ENCODE measurements around the gene D2HGDH. TPM values are rescaled to one million over a fixed set of nuclear protein-coding genes. Genes with fewer than 3 reads are reported as not detected.

Gene D2HGDH
- total and polyA plus RNA-seq, 2 experiments from 2014 or later, result 3.7 to 17.3 TPM

GRCh38 chr2:241728627-241729026, 5.8 kb upstream of the D2HGDH start:
- Histone ChIP-seq H3K27ac (ENCODE audit: low read depth) (no peak overlapping the region), H3K36me3 (ENCODE audit: insufficient read depth) (no peaks in the 10 kb centered on the region), H3K4me3 (no peak overlapping the region), H4K20me1 (replicated peaks; ENCODE audit: insufficient read depth) (peaks cover 4% of the 10 kb centered on the region), H3F3A (replicated peaks; ENCODE audit: low read depth) (0 out of 2 replicates have a peak, but pooled peaks cover 2% of the 10 kb centered on the region), H3K27me3 (ENCODE audit: insufficient read depth) (no peaks in the 10 kb centered on the region), H2AFZ (no peak overlapping the region), H3K4me2 (no peak overlapping the region), H3K4me1 (ENCODE audit: insufficient read depth) (no peaks in the 10 kb centered on the region; the same call in 1 of the 2 replicates), H3K9me2 (ENCODE audit: insufficient read depth) (no peaks in the 10 kb centered on the region), H3K79me2 (replicated peaks; ENCODE audit: insufficient read depth) (no peaks in the 10 kb centered on the region)
- ATAC-seq, result no peak
- DNase-seq (ENCODE audit: low spot score), result no peak
- H3K4me3 Mint-ChIP-seq, result no peak overlapping the region
- peaks cover 5% of the 10 kb centered on the region; the same call in 1 of the 3 replicates for H3K9me3 Mint-ChIP-seq
- no peak for TF ChIP-seq ZNF462 (CRISPR knock-in tag; IDR thresholded peaks at IDR 0.05)
- TF ChIP-seq ZNF114 (CRISPR knock-in tag; IDR thresholded peaks at IDR 0.05), result no peak
- TF ChIP-seq CREB1 (CRISPR knock-in tag; IDR thresholded peaks at IDR 0.05; ENCODE audit: low read depth), result no peak
- TF ChIP-seq EZH2phosphoT487 (IDR thresholded peaks at IDR 0.05; ENCODE audit: unreplicated experiment), result no peak
- TF ChIP-seq STAT1 (IDR thresholded peaks at IDR 0.05; ENCODE audit: unreplicated experiment), result no peak
- TF ChIP-seq POLR2AphosphoS5 (IDR thresholded peaks at IDR 0.05; ENCODE audit: low read depth), result no peak
- no peak for TF ChIP-seq CTCF (conservative IDR thresholded peaks at IDR 0.05; ENCODE audit: low read depth in 2 of 2)
- TF ChIP-seq JUNB (IDR thresholded peaks at IDR 0.05; ENCODE audit: unreplicated experiment), result no peak
- TF ChIP-seq ZNF331 (CRISPR knock-in tag; IDR thresholded peaks at IDR 0.05; ENCODE audit: low read depth), result no peak
- no peak for TF ChIP-seq NANOG (IDR thresholded peaks at IDR 0.05; ENCODE audit: borderline replicate concordance)
- TF ChIP-seq REST (IDR thresholded peaks at IDR 0.05; ENCODE audit: unreplicated experiment), result no peak
- TF ChIP-seq EZH2 (IDR thresholded peaks at IDR 0.05; ENCODE audit: low read depth, unreplicated experiment), result no peak
- TF ChIP-seq ETS1 (IDR thresholded peaks at IDR 0.05), result no peak
- no peak overlapping the region for H3K27ac Mint-ChIP-seq
- H3K27me3 Mint-ChIP-seq (ENCODE audit: insufficient read depth, low read depth, poor library complexity), result peaks cover 12% of the 10 kb centered on the region
- H3K4me1 Mint-ChIP-seq, result no peaks in the 10 kb centered on the region
- peaks cover 19% of the 10 kb centered on the region for H3K36me3 Mint-ChIP-seq (ENCODE audit: low read depth)
